Measurements from ENCODE around the gene PMCH. TPM values are rescaled to one million over a fixed set of nuclear protein-coding genes. Genes with fewer than 3 reads are reported as not detected.
"Not testable (repeated sequence)": the region's sequence is repeated elsewhere in the genome, so short reads cannot be mapped to it uniquely, and the experiment has no call there.

Gene PMCH
- polyA plus RNA-seq, 1 experiment: not detected

DNA sequence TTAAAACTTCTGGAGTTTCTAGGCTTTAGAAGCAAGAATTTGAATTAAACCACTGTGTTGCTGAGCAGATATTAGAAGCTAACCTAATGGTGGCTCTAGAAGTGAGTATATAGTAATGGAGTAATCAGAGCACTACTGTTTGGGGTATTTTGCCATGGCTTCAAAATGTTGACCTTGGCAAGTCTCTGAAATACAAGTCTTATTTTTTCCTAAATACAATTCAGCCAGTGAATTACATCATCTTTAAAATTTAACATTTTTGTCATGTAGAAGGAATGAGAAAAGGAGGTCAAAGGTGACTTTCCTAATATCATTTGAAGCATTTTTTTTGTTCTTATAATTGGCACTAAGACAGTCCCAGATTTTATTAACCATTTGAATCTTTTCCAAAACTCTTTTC lies 25.2 kb downstream of the PMCH start:
- POLR2A ChIA-PET: no interaction called here
- DNase-seq (ENCODE audit: low read depth, low spot score): no peak
- Histone ChIP-seq H3K27me3 (ENCODE audit: control insufficient read depth, insufficient read depth, low read length) (no peaks in the 10 kb centered on the region), H3K9me3 (ENCODE audit: control insufficient read depth, insufficient read depth, low read length) (no peaks in the 10 kb centered on the region), H3K27ac (ENCODE audit: low read depth, low read length) (no peak overlapping the region), H3K4me3 (ENCODE audit: low read depth, low read length) (no peak overlapping the region)
- TF ChIP-seq, protein P1, sequence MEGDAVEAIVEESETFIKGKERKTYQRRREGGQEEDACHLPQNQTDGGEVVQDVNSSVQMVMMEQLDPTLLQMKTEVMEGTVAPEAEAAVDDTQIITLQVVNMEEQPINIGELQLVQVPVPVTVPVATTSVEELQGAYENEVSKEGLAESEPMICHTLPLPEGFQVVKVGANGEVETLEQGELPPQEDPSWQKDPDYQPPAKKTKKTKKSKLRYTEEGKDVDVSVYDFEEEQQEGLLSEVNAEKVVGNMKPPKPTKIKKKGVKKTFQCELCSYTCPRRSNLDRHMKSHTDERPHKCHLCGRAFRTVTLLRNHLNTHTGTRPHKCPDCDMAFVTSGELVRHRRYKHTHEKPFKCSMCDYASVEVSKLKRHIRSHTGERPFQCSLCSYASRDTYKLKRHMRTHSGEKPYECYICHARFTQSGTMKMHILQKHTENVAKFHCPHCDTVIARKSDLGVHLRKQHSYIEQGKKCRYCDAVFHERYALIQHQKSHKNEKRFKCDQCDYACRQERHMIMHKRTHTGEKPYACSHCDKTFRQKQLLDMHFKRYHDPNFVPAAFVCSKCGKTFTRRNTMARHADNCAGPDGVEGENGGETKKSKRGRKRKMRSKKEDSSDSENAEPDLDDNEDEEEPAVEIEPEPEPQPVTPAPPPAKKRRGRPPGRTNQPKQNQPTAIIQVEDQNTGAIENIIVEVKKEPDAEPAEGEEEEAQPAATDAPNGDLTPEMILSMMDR (IDR thresholded peaks at IDR 0.05; ENCODE audit: low read depth, low read length): no peak
- CTCF ChIA-PET: interaction anchor here (1.2 kb wide), 1 partner anchor 76 kb away, joined by 3 read pairs; no protein-coding TSS in a partner anchor

DNA sequence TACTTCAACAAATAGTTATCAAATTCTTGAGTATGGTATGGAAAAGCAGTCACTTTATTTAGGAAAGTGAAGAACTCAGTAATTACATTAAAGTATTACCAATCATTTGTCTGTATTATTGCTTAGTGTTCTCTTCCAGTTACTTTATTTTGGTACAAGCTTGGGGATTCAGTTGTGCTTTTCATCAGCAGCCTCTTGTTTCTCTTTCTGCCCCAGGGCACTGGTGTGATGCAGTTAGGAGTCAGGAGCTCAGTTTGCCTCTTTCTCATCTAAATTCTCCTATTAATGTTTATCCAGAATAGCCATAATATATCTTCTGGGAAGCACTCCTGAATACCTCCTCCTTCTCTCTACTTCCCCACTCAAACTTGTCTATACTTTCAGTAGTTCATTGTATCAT lies 25.7 kb downstream of the PMCH start:
- TF ChIP-seq, protein P1 (IDR thresholded peaks at IDR 0.05; ENCODE audit: low read depth, low read length): no peak
- no peaks in the 10 kb centered on the region for H3K27me3 ChIP-seq (ENCODE audit: control insufficient read depth, insufficient read depth, low read length)
- H3K4me3 ChIP-seq (ENCODE audit: low read depth, low read length): no peak overlapping the region
- DNase-seq (ENCODE audit: low read depth, low spot score): no peak
- no peak overlapping the region for H3K27ac ChIP-seq (ENCODE audit: low read depth, low read length)
- ChIA-PET POLR2A (no interaction called here), CTCF (interaction anchor here (1.1 to 1.2 kb wide), 2 partner anchors 76 to 530 kb away, joined by 3 to 7 read pairs; no protein-coding TSS in a partner anchor)
- H3K9me3 ChIP-seq (ENCODE audit: control insufficient read depth, insufficient read depth, low read length): no peaks in the 10 kb centered on the region

DNA sequence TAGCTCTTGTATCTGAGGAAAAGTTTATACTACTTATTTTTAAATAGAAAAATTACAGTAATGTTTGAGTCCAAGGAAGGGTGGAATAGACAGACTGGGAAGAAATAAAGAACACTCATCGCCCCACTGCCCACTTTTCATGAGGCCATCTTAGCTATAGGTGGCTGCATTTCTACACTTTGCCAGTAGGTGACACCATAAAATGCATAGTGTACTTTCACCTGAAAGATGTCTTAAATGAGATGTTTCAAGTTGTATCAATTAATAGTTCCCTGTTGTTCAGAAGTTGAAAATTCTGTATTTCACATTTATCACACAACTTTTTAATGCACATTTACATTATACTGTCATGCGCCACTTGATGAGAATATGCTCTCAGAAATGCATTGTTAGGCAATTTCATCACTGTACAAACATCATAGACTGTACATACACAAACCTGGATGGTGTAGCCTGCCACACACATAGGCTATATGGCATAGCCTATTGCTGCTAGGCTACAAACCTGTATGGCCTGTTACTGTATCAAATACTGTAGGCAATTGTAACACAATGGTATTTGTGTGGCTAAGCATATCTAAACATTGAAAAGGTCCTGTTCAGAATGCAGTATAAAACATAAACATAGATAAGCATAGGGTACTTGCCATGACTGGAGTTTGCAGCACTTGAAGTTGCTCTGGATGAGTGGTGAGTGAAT lies 27.6 kb downstream of the PMCH start:
- ChIA-PET POLR2A (no interaction called here), CTCF (interaction anchor here (0.5 to 1.3 kb wide), 9 partner anchors 12 to 1821 kb away, joined by 3 to 9 read pairs (median 5); no protein-coding TSS in a partner anchor)
- Histone ChIP-seq H3K27me3 (ENCODE audit: control insufficient read depth, insufficient read depth, low read length) (no peaks in the 10 kb centered on the region), H3K9me3 (ENCODE audit: control insufficient read depth, insufficient read depth, low read length) (no peaks in the 10 kb centered on the region), H3K27ac (ENCODE audit: low read depth, low read length) (no peak overlapping the region), H3K4me3 (ENCODE audit: low read depth, low read length) (no peak overlapping the region)
- DNase-seq (ENCODE audit: low read depth, low spot score): no peak
- TF ChIP-seq, protein P1 (IDR thresholded peaks at IDR 0.05; ENCODE audit: low read depth, low read length): peak; percentile 68

DNA sequence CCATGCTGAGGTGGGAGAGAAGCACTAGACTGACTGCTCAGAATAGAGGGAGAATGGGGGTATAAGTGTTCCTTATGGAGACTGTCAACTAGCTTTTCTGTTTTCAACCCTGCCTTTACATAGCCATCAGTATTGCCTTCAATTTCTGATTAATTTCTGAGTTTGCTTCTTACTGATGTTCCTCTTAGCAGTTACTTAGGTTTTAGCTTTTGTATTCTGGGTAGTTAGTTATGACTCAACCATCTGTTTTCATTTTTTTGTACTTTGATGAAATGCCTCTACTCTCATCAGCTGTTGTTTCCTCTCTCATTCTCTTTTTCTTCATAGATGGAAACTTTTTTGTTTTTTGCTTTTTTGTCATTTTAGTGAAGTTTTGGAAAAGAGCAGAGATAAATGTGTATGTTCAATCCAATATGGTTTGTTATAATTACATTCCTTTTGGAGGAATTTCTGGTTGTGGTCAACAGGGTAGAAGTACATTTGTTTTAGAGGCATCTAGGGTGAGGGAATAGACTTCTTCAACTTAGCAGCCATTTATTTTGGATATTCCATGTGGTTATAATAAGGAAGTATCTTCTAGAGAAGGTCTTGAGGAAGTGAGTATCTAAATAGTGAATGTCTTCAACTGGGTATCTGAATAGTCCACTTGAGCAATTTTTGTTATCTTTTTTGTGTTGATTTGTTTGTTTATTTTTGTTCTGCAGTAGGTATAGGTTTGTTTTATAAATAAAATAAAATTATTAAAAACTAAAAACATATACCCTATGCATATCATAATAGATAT lies 29.6 kb downstream of the PMCH start:
- H3K4me3 ChIP-seq (ENCODE audit: low read depth, low read length): no peak overlapping the region
- DNase-seq (ENCODE audit: low read depth, low spot score): no peak
- TF ChIP-seq, protein P1 (IDR thresholded peaks at IDR 0.05; ENCODE audit: low read depth, low read length): no peak
- no peaks in the 10 kb centered on the region for H3K27me3 ChIP-seq (ENCODE audit: control insufficient read depth, insufficient read depth, low read length)
- H3K27ac ChIP-seq (ENCODE audit: low read depth, low read length): no peak overlapping the region
- POLR2A ChIA-PET: no interaction called here
- CTCF ChIA-PET: interaction anchor here (1.0 to 2.0 kb wide), 2 partner anchors 72 to 317 kb away, joined by 3 to 7 read pairs; no protein-coding TSS in a partner anchor
- no peaks in the 10 kb centered on the region for H3K9me3 ChIP-seq (ENCODE audit: control insufficient read depth, insufficient read depth, low read length)

DNA sequence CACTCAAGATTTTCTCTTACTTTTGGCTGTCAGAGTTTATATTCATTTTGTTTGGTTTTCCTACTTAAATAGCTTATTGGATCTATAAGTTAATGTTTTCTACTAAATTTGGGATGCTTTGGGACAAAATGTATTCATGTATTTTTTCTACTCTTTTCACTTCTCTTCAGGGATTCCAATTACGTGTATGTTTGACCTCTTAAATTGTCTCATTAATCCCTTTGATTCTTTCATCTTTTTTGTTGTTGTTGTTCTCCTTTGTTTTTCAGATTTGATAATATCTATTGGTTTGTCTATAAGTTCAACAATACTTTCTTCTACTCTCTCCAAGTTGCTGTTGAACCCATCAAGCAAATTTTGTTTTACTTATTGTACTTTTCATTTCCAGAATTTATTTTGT lies 34.2 kb downstream of the PMCH start:
- no peak for DNase-seq (ENCODE audit: low read depth, low spot score)
- no peaks in the 10 kb centered on the region for H3K27me3 ChIP-seq (ENCODE audit: control insufficient read depth, insufficient read depth, low read length)
- TF ChIP-seq, protein P1 (IDR thresholded peaks at IDR 0.05; ENCODE audit: low read depth, low read length): no peak
- POLR2A ChIA-PET: no interaction called here
- H3K27ac ChIP-seq (ENCODE audit: low read depth, low read length): no peak overlapping the region
- H3K4me3 ChIP-seq (ENCODE audit: low read depth, low read length): no peak overlapping the region
- H3K9me3 ChIP-seq (ENCODE audit: control insufficient read depth, insufficient read depth, low read length): no peaks in the 10 kb centered on the region
- CTCF ChIA-PET: no interaction called here

DNA sequence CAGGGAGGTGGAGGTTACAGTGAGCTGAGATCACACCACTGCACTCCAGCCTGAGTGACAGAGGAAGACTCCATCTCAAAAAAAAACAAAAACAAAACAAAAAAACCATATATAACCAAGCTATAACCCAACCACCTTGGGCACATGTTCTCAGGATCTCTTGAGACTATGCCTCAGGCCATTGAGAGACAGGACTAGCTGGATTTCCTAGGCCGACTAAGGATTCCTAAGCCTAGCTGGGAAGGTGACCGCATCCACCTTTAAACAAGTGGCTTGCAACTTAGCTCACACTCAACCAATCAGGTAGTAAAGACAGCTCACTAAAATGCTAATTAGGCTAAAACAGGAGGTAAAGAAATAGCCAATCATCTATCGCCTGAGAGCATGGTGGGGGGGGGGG lies 42.4 kb downstream of the PMCH start:
- not testable (repeated sequence) for H3K9me3 ChIP-seq (ENCODE audit: control insufficient read depth, insufficient read depth, low read length); H3K27me3 ChIP-seq (ENCODE audit: control insufficient read depth, insufficient read depth, low read length); H3K4me3 ChIP-seq (ENCODE audit: low read depth, low read length); H3K27ac ChIP-seq (ENCODE audit: low read depth, low read length); DNase-seq (ENCODE audit: low read depth, low spot score)
- POLR2A ChIA-PET: interaction anchor here (0.6 kb wide), 1 partner anchor 34 kb away, joined by 4 read pairs; no protein-coding TSS in a partner anchor
- CTCF ChIA-PET: interaction anchor here (1.8 kb wide), 1 partner anchor 15 kb away, joined by 5 read pairs; no protein-coding TSS in a partner anchor

DNA sequence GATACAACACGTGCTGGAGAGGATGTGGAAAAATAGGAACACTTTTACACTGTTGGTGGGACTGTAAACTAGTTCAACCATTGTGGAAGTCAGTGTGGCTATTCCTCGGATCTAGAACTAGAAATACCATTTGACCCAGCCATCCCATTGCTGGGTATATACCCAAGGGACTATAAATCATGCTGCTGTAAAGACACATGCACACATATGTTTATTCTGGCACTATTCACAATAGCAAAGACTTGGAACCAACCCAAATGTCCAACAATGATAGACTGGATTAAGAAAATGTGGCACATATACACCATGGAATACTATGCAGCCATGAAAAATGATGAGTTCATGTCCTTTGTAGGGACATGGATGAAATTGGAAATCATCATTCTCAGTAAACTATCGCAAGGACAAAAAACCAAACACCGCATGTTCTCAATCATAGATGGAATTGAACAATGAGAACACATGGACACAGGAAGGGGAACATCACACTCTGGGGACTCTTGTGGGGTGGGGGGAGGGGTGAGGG lies 50.5 kb downstream of the PMCH start:
- POLR2A ChIA-PET; H3K27me3 ChIP-seq (ENCODE audit: control insufficient read depth, insufficient read depth, low read length): not testable (repeated sequence)

More for the DNA sequence above, 50.5 kb downstream of the PMCH start:
- H3K4me3 ChIP-seq (ENCODE audit: low read depth, low read length); H3K27ac ChIP-seq (ENCODE audit: low read depth, low read length); DNase-seq (ENCODE audit: low read depth, low spot score); H3K9me3 ChIP-seq (ENCODE audit: control insufficient read depth, insufficient read depth, low read length); CTCF ChIA-PET: not testable (repeated sequence)

Measured in AG04450 (cell line).